ENCODE data around the gene DNER. TPM values are rescaled to one million over a fixed set of nuclear protein-coding genes. Genes with fewer than 3 reads are reported as not detected.
A peak's percentile ranks its signal among the peaks of the same experiment; 100 is the strongest.

DNER gene
- total and polyA plus RNA-seq, 2 donors from 2014 or later: 16.5 to 21.9 TPM

DNA sequence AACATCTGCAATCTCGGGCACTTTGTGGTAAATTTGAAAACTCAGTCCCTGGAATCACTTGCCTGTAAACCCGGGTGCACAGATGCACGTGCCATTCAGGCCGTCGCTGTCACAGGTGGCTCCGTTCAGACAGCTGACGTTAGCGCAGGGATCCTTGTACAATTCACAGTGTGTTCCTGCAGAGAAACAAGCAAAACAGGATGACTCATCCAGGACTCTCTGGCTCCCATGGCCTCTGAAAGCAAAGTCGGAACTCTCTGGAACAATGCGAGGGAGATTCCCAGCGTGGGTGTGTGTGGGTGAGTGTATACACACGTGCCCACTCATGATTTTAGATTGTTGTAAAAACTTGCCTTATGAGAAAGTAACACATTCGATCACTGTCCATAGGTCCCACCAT is 307.2 kb downstream of the DNER start:
- Histone ChIP-seq H3K9ac (ENCODE audit: low read length in 3 of 3) (no peak overlapping the region), H3K9me3 (ENCODE audit: control insufficient read depth in 2 of 3, insufficient read depth in 1 of 3, low read length in 3 of 3) (no peaks in the 10 kb centered on the region), H3K27ac (ENCODE audit: low read depth in 2 of 2, low read length in 2 of 2) (no peak overlapping the region), H3K4me1 (ENCODE audit: control insufficient read depth in 2 of 3, insufficient read depth in 2 of 3, low read depth in 1 of 3, low read length in 3 of 3) (no peaks in the 10 kb centered on the region), H3K36me3 (ENCODE audit: control insufficient read depth in 2 of 3, insufficient read depth in 3 of 3, low read length in 3 of 3) (no peaks in the 10 kb centered on the region), H3K4me3 (ENCODE audit: low read length in 3 of 3) (no peak overlapping the region), H3K27me3 (ENCODE audit: control insufficient read depth, insufficient read depth, low read length) (no peaks in the 10 kb centered on the region)
- intact Hi-C loops (cut with DNase I): no loop called here
- TF ChIP-seq, protein P1, sequence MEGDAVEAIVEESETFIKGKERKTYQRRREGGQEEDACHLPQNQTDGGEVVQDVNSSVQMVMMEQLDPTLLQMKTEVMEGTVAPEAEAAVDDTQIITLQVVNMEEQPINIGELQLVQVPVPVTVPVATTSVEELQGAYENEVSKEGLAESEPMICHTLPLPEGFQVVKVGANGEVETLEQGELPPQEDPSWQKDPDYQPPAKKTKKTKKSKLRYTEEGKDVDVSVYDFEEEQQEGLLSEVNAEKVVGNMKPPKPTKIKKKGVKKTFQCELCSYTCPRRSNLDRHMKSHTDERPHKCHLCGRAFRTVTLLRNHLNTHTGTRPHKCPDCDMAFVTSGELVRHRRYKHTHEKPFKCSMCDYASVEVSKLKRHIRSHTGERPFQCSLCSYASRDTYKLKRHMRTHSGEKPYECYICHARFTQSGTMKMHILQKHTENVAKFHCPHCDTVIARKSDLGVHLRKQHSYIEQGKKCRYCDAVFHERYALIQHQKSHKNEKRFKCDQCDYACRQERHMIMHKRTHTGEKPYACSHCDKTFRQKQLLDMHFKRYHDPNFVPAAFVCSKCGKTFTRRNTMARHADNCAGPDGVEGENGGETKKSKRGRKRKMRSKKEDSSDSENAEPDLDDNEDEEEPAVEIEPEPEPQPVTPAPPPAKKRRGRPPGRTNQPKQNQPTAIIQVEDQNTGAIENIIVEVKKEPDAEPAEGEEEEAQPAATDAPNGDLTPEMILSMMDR (IDR thresholded peaks at IDR 0.05; ENCODE audit: borderline replicate concordance, extremely low read depth, insufficient read depth): no peak
- FAIRE-seq: no peak
- peak in 1 of 5 donors; percentile 86 for DNase-seq

DNA sequence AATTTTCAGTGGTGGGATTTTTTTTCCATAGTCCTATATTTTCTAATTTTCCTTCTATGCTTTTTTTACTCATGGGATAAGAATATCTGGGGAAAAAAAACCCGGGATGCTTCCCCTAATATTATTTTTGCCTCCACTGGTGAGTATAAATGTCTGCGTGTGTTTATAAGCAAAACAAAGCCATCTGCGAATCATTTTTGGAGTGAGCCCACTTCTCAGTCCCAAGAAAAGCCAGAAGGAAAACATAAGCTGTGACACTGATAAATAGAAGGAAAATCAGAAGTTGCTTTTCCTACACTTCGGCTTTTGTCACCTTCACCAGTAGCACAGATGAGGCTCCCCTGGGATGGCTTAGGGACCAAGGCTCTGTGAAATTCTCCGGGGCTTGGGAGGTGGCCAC is 308.6 kb downstream of the DNER start:
- Histone ChIP-seq H3K9ac (ENCODE audit: low read length in 3 of 3) (no peak overlapping the region), H3K4me1 (ENCODE audit: control insufficient read depth in 2 of 3, insufficient read depth in 2 of 3, low read depth in 1 of 3, low read length in 3 of 3) (no peaks in the 10 kb centered on the region), H3K4me3 (ENCODE audit: low read length in 3 of 3) (no peak overlapping the region), H3K9me3 (ENCODE audit: control insufficient read depth in 2 of 3, insufficient read depth in 1 of 3, low read length in 3 of 3) (no peaks in the 10 kb centered on the region), H3K27me3 (ENCODE audit: control insufficient read depth, insufficient read depth, low read length) (no peaks in the 10 kb centered on the region), H3K36me3 (ENCODE audit: control insufficient read depth in 2 of 3, insufficient read depth in 3 of 3, low read length in 3 of 3) (no peaks in the 10 kb centered on the region), H3K27ac (ENCODE audit: low read depth in 2 of 2, low read length in 2 of 2) (no peak overlapping the region)
- TF ChIP-seq, protein P1 (IDR thresholded peaks at IDR 0.05; ENCODE audit: borderline replicate concordance, extremely low read depth, insufficient read depth): no peak
- no peak for DNase-seq
- intact Hi-C loops (cut with DNase I): no loop called here
- no peak for FAIRE-seq

DNA sequence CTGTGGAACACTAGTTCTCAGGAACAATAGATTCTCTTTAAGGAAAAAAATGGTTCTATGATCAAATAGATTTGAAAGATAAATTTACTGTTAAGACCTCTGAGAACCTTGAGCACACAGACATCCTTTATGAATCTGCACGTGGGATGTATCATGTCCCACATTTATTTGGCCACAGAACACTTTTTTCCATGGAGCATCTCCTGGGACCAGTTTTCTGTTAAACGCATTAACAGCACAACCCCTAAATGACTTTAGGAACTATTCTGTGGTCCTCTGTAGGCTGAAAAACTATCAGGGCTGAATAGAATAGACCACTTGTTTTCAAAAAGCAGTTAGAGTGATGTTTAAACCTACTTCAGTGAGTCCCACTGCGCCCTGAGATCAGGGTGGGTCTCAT is 311.1 kb downstream of the DNER start:
- TF ChIP-seq, protein P1 (IDR thresholded peaks at IDR 0.05; ENCODE audit: borderline replicate concordance, extremely low read depth, insufficient read depth): no peak
- H3K4me1 ChIP-seq (ENCODE audit: control insufficient read depth in 2 of 3, insufficient read depth in 2 of 3, low read depth in 1 of 3, low read length in 3 of 3): no peaks in the 10 kb centered on the region
- H3K27me3 ChIP-seq (ENCODE audit: control insufficient read depth, insufficient read depth, low read length): no peaks in the 10 kb centered on the region
- FAIRE-seq: no peak
- intact Hi-C loops (cut with DNase I): no loop called here
- no peak overlapping the region for H3K9ac ChIP-seq (ENCODE audit: low read length in 3 of 3)
- H3K9me3 ChIP-seq (ENCODE audit: control insufficient read depth in 2 of 3, insufficient read depth in 1 of 3, low read length in 3 of 3): no peaks in the 10 kb centered on the region
- no peaks in the 10 kb centered on the region for H3K36me3 ChIP-seq (ENCODE audit: control insufficient read depth in 2 of 3, insufficient read depth in 3 of 3, low read length in 3 of 3)
- H3K4me3 ChIP-seq (ENCODE audit: low read length in 3 of 3): no peak overlapping the region
- DNase-seq: no peak
- H3K27ac ChIP-seq (ENCODE audit: low read depth in 2 of 2, low read length in 2 of 2): no peak overlapping the region

DNA sequence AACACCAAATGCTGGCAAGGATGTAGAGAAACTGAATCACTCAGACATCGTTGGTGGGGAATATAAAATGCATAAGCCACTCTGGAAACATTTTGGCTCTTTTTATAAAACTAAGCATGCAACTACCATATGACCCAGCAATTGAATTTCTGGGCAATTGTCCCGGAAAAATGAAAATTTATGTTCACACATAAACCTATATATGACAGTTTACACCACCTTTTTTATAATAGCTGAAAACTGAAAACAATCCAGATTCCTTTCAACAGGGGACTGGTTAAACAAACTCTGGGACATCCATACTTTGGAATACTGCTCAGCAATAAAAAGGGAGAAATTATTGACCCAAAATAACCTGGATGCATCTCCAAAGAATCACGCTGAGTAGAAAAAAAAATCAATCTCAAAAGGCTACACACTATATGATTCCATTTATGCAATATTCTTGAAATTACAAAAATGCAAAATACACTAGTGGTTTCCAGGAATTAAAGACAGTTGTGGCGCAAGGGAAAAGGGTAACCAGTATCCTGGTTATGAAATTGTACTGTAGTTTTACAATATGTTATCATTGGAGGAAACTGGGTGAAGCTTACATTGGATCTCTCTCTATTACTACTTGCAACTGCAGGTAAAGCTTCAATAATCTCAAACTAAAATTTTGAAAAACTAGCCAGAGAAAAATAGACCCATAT is 313.0 kb downstream of the DNER start:
- intact Hi-C loops (cut with DNase I): no loop called here
- Histone ChIP-seq H3K9ac (ENCODE audit: low read length in 3 of 3) (no peak overlapping the region), H3K4me1 (ENCODE audit: control insufficient read depth in 2 of 3, insufficient read depth in 2 of 3, low read depth in 1 of 3, low read length in 3 of 3) (no peaks in the 10 kb centered on the region), H3K27ac (ENCODE audit: low read depth in 2 of 2, low read length in 2 of 2) (no peak overlapping the region), H3K9me3 (ENCODE audit: control insufficient read depth in 2 of 3, insufficient read depth in 1 of 3, low read length in 3 of 3) (no peaks in the 10 kb centered on the region), H3K36me3 (ENCODE audit: control insufficient read depth in 2 of 3, insufficient read depth in 3 of 3, low read length in 3 of 3) (no peaks in the 10 kb centered on the region), H3K4me3 (ENCODE audit: low read length in 3 of 3) (no peak overlapping the region), H3K27me3 (ENCODE audit: control insufficient read depth, insufficient read depth, low read length) (no peaks in the 10 kb centered on the region)
- no peak for FAIRE-seq
- no peak for DNase-seq
- TF ChIP-seq, protein P1 (IDR thresholded peaks at IDR 0.05; ENCODE audit: borderline replicate concordance, extremely low read depth, insufficient read depth): no peak

Measured in kidney (tissue), 14 donors.